ENCODE data around the gene SCN1A. TPM values are rescaled to one million over a fixed set of nuclear protein-coding genes. Genes with fewer than 3 reads are reported as not detected.

The SCN1A gene
- total and polyA plus RNA-seq, 2 of the 13 experiments (the other 11 are each of a cell fraction or from before 2014, with no cell fraction given): 19.9 to 39.4 TPM

- TF ChIP-seq CEBPB (IDR thresholded peaks at IDR 0.05; ENCODE audit: borderline replicate concordance, low read depth, low read length) (peak; percentile 43; the same call in 1 of the 2 replicates), MBNL3 (CRISPR knock-in tag; conservative IDR thresholded peaks at IDR 0.05) (no peak), RFXAP (CRISPR knock-in tag; IDR thresholded peaks at IDR 0.05; ENCODE audit: borderline replicate concordance) (peak; percentile 92), ZBTB43 (CRISPR knock-in tag; conservative IDR thresholded peaks at IDR 0.05) (peak; percentile 81), ZNF30 (CRISPR knock-in tag; IDR thresholded peaks at IDR 0.05) (peak; percentile 40; the same call in 1 of the 2 replicates), ZBTB7A (CRISPR knock-in tag; IDR thresholded peaks at IDR 0.05) (peak; percentile 89; the same call in 1 of the 2 replicates), CHD4 (IDR thresholded peaks at IDR 0.05; ENCODE audit: borderline replicate concordance, low read length) (no peak), MTA1 (CRISPR knock-in tag; IDR thresholded peaks at IDR 0.05; ENCODE audit: borderline replicate concordance) (peak; percentile 91; the same call in 1 of the 2 replicates), ZNF83 (CRISPR knock-in tag; IDR thresholded peaks at IDR 0.05; ENCODE audit: borderline replicate concordance) (no peak; the same call in 1 of the 2 replicates), REST (IDR thresholded peaks at IDR 0.05; ENCODE audit: borderline replicate concordance in 1 of 2, low read depth in 1 of 2, low read length in 2 of 2) (peak in 1 of 2 experiments; percentile 76; a peak in 2 of 4 replicates), POLR2AphosphoS5 (IDR thresholded peaks at IDR 0.05; ENCODE audit: low read depth, low read length) (peak; percentile 86), REL (CRISPR knock-in tag; conservative IDR thresholded peaks at IDR 0.05) (no peak), SAFB2 (CRISPR knock-in tag; IDR thresholded peaks at IDR 0.05; ENCODE audit: borderline replicate concordance, low read depth) (0 out of 2 replicates have a peak, but pooled peaks have one; percentile 28), BCL6 (CRISPR knock-in tag; IDR thresholded peaks at IDR 0.05) (peak; percentile 37; the same call in 1 of the 2 replicates), SRF (IDR thresholded peaks at IDR 0.05; ENCODE audit: low read depth, low read length) (peak; percentile 29; the same call in 1 of the 2 replicates), ZNF614 (CRISPR knock-in tag; IDR thresholded peaks at IDR 0.05; ENCODE audit: borderline replicate concordance) (peak; percentile 74; the same call in 1 of the 2 replicates), RNF2 (conservative IDR thresholded peaks at IDR 0.05; ENCODE audit: low read depth) (peak; percentile 95)
- TF ChIP-seq, protein P1, sequence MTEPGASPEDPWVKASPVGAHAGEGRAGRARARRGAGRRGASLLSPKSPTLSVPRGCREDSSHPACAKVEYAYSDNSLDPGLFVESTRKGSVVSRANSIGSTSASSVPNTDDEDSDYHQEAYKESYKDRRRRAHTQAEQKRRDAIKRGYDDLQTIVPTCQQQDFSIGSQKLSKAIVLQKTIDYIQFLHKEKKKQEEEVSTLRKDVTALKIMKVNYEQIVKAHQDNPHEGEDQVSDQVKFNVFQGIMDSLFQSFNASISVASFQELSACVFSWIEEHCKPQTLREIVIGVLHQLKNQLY (CRISPR knock-in tag; IDR thresholded peaks at IDR 0.05): peak; percentile 53
- TF ChIP-seq, protein P2, sequence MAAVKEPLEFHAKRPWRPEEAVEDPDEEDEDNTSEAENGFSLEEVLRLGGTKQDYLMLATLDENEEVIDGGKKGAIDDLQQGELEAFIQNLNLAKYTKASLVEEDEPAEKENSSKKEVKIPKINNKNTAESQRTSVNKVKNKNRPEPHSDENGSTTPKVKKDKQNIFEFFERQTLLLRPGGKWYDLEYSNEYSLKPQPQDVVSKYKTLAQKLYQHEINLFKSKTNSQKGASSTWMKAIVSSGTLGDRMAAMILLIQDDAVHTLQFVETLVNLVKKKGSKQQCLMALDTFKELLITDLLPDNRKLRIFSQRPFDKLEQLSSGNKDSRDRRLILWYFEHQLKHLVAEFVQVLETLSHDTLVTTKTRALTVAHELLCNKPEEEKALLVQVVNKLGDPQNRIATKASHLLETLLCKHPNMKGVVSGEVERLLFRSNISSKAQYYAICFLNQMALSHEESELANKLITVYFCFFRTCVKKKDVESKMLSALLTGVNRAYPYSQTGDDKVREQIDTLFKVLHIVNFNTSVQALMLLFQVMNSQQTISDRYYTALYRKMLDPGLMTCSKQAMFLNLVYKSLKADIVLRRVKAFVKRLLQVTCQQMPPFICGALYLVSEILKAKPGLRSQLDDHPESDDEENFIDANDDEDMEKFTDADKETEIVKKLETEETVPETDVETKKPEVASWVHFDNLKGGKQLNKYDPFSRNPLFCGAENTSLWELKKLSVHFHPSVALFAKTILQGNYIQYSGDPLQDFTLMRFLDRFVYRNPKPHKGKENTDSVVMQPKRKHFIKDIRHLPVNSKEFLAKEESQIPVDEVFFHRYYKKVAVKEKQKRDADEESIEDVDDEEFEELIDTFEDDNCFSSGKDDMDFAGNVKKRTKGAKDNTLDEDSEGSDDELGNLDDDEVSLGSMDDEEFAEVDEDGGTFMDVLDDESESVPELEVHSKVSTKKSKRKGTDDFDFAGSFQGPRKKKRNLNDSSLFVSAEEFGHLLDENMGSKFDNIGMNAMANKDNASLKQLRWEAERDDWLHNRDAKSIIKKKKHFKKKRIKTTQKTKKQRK (IDR thresholded peaks at IDR 0.05; ENCODE audit: low read length): no peak
Measured at GRCh38 chr2:165953655-165954606, 173.9 kb downstream of the SCN1A start, which contains the start of gene TTC21B (continued).
